MM.1S (cell line): Measurements from ENCODE around the gene ZNF443.
A peak's percentile ranks its signal among the peaks of the same experiment; 100 is the strongest.
"Not testable (repeated sequence)": the region's sequence is repeated elsewhere in the genome, so short reads cannot be mapped to it uniquely, and the experiment has no call there.

Experiments used
- DNase-seq: peaks from one replicate; pipeline ENCODE4 v3.0.0-alpha.2; 2015
- H2AFZ ChIP-seq: fragments of 300-600 bp; sonication (generic); 2 replicates; pipeline ENCODE4 v1.6.0; 2016; ENCODE audit warnings: antibody characterized with exemption, low read length
- H3F3A ChIP-seq: fragments of 300-600 bp; sonication (generic); 2 replicates; pipeline ENCODE4 v1.6.1; 2016; ENCODE audit warnings: mild to moderate bottlenecking, antibody characterized with exemption, low read length, moderate library complexity, mixed read lengths; ENCODE audit not compliant: insufficient read depth
- H3K27ac ChIP-seq: fragments of 300-600 bp; sonication (generic); 2 replicates; pipeline ENCODE4 v1.5.1; 2016; ENCODE audit warnings: mild to moderate bottlenecking, low read length
- H3K27me3 ChIP-seq: fragments of 300-600 bp; sonication (generic); replicated peaks from 2 replicates; pipeline ENCODE4 v1.6.0; 2016; ENCODE audit warnings: low read length; ENCODE audit not compliant: insufficient read depth
- H3K36me3 ChIP-seq: fragments of 300-600 bp; sonication (generic); replicated peaks from 2 replicates; pipeline ENCODE4 v1.6.1; 2016; ENCODE audit warnings: mild to moderate bottlenecking, low read length, mixed read lengths; ENCODE audit not compliant: insufficient read depth
- H3K4me1 ChIP-seq: fragments of 300-600 bp; sonication (generic); 2 replicates; pipeline ENCODE4 v1.6.1; 2016; ENCODE audit warnings: low read length, mixed read lengths
- H3K4me2 ChIP-seq: fragments of 300-600 bp; sonication (generic); 2 replicates; pipeline ENCODE4 v1.6.0; 2016; ENCODE audit warnings: low read depth, low read length
- H3K4me3 ChIP-seq: fragments of 300-600 bp; sonication (generic); 2 replicates; pipeline ENCODE4 v1.5.1; 2016; ENCODE audit warnings: low read length, mixed read lengths
- H3K79me2 ChIP-seq: fragments of 300-600 bp; sonication (generic); 2 replicates; pipeline ENCODE4 v1.6.1; 2016; ENCODE audit warnings: mixed run types, low read length, mixed read lengths
- H3K9ac ChIP-seq: fragments of 300-600 bp; sonication (generic); 2 replicates; pipeline ENCODE4 v1.6.1; 2016; ENCODE audit warnings: low read length, mixed read lengths
- H3K9me2 ChIP-seq: fragments of 300-600 bp; sonication (generic); replicated peaks from 2 replicates; pipeline ENCODE4 v1.6.1; 2016; ENCODE audit warnings: mild to moderate bottlenecking, low read length, mixed read lengths; ENCODE audit not compliant: insufficient read depth
- H3K9me3 ChIP-seq: fragments of 300-600 bp; sonication (generic); replicated peaks from 2 replicates; pipeline ENCODE4 v1.6.1; 2016; ENCODE audit warnings: mild to moderate bottlenecking, low read length, mixed read lengths; ENCODE audit not compliant: insufficient read depth
- H4K20me1 ChIP-seq: fragments of 300-600 bp; sonication (generic); 2 replicates; pipeline ENCODE4 v1.6.1; 2016; ENCODE audit warnings: mild to moderate bottlenecking, low read length, moderate library complexity, mixed read lengths; ENCODE audit not compliant: insufficient read depth
- EZH2 ChIP-seq: fragments of 300-600 bp; sonication (generic); optimal IDR thresholded peaks from 2 replicates; pipeline ENCODE3; 2017; ENCODE audit warnings: low read depth, mild to moderate bottlenecking, antibody characterized with exemption, low read length, mixed read lengths
- EZH2phosphoT487 ChIP-seq: fragments of 300-600 bp; sonication (generic); IDR thresholded peaks from 2 replicates; pipeline ENCODE4 v1.6.1; 2018; ENCODE audit warnings: antibody characterized with exemption, low read length
- TF ChIP-seq, protein P1 (sequence below): fragments of 300-600 bp; sonication (generic); IDR thresholded peaks from 2 replicates; pipeline ENCODE4 v1.5.1; 2016; ENCODE audit warnings: antibody characterized with exemption, low read length, mixed read lengths

Gene ZNF443

DNA sequence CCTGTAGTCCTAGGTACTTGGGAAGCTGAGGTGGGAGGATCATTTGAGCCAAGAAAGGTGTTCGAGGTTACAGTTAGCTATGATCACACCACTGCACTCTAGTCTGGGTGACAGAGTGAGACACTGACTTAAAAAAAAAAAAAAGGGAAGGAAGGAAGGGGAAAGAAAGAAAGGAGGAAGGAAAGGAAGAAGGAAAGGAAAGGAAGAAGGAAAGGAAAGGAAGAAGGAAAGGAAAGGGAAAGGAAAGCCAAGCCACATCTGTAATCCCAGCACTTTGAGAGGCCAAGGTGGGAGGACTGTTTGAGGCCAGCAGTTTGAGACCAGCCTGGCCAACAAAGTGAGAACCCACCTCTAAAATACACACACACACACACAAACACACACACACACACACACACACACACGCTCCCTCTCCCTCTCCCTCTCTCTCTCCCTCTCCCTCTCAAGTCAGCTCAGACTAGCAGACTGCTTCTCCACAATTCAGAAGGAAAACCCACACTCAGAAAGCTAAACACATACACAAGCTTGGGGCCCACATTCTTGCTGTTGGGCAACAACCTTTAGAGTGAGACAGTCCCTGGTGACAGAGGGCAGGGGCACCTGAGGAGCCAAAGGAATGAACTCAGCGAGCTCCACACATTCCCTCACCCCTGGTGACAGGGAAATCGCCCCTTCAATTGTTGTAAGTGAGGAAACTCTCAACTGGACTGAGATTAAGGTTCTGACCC lies 41.1 kb upstream of the ZNF443 start:
- Histone ChIP-seq H3K9me2 (no peaks in the 10 kb centered on the region), H2AFZ (no peak overlapping the region), H4K20me1 (no peaks in the 10 kb centered on the region), H3K79me2 (peaks cover 68% of the 10 kb centered on the region), H3K27me3 (no peaks in the 10 kb centered on the region), H3K27ac (peak overlapping the region; percentile 98), H3K9ac (peak overlapping the region; percentile 79), H3F3A (peaks cover 54% of the 10 kb centered on the region), H3K9me3 (0 out of 2 replicates have a peak, but pooled peaks cover 5% of the 10 kb centered on the region), H3K36me3 (peaks cover 3% of the 10 kb centered on the region; the same call in 1 of the 2 replicates), H3K4me2 (peak overlapping the region; percentile 84), H3K4me3 (peak overlapping the region; percentile 50), H3K4me1 (peaks cover 57% of the 10 kb centered on the region)
- TF ChIP-seq EZH2phosphoT487 = no peak
- TF ChIP-seq, protein P1, sequence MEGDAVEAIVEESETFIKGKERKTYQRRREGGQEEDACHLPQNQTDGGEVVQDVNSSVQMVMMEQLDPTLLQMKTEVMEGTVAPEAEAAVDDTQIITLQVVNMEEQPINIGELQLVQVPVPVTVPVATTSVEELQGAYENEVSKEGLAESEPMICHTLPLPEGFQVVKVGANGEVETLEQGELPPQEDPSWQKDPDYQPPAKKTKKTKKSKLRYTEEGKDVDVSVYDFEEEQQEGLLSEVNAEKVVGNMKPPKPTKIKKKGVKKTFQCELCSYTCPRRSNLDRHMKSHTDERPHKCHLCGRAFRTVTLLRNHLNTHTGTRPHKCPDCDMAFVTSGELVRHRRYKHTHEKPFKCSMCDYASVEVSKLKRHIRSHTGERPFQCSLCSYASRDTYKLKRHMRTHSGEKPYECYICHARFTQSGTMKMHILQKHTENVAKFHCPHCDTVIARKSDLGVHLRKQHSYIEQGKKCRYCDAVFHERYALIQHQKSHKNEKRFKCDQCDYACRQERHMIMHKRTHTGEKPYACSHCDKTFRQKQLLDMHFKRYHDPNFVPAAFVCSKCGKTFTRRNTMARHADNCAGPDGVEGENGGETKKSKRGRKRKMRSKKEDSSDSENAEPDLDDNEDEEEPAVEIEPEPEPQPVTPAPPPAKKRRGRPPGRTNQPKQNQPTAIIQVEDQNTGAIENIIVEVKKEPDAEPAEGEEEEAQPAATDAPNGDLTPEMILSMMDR = no peak
- no peak for TF ChIP-seq EZH2
- no peak for DNase-seq

DNA sequence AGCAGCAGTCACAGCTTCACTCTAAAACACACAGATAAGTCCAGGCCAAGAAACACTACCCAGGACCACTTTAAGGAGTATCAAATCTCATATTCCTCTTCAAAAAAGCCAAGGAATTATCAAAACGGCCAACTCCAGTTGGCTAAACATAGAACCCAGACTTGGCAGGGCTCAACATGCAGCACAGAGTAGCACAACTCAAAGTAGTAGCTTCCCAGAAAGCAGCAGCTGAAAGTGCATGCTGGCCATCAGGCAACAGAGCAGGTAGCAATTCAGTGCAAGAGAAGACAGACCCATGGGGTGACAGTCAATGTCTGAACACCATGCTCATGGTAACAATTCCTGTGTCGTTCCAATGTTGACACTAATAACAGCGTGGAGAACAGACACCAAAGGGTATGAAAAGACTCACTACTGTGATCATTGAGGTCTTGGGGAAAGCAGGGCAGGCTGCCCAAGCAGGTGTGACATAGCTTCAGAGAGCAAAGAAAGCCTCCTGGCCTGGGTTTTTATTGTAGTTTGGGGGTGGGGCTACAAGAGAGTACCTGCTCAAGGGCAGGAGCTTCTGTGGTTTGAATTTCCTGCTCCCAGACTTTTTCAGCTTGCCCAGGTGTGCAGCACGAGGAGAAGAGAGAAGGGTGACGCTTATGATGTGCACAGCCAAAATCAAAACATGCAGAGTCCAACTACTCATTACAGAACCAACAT lies 37.6 kb upstream of the ZNF443 start:
- Histone ChIP-seq H3K27ac (peak overlapping the region; percentile 94), H3K4me2 (peak overlapping the region; percentile 61), H4K20me1 (no peaks in the 10 kb centered on the region), H3K36me3 (peaks cover 8% of the 10 kb centered on the region; the same call in 1 of the 2 replicates), H3K27me3 (no peaks in the 10 kb centered on the region), H3K4me1 (peaks cover 54% of the 10 kb centered on the region), H3F3A (peaks cover 48% of the 10 kb centered on the region), H3K9ac (peak overlapping the region; percentile 40), H3K9me3 (0 out of 2 replicates have a peak, but pooled peaks cover 7% of the 10 kb centered on the region), H3K9me2 (no peaks in the 10 kb centered on the region), H2AFZ (no peak overlapping the region), H3K4me3 (peak overlapping the region; percentile 13; the same call in 1 of the 2 replicates), H3K79me2 (peaks cover 91% of the 10 kb centered on the region)
- TF ChIP-seq, protein P1 = no peak
- TF ChIP-seq EZH2phosphoT487 = no peak
- no peak for TF ChIP-seq EZH2
- peak; percentile 94 for DNase-seq

DNA sequence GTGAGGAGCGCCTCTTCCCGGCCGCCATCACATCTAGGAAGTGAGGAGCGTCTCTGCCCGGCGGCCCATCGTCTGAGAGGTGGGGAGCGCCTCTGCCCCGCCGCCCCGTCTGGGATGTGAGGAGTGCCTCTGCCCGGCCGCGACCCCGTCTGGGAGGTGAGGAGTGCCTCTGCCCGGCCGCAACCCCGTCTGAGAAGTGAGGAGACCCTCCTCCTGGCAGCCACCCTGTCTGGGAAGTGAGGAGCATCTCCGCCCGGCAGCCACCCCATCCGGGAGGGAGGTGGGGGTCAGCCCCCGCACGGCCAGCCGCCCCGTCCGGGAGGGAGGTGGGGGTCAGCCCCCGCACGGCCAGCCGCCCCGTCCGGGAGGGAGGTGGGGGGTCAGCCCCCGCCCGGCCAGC lies 26.8 kb upstream of the ZNF443 start:
- H3K9me3 ChIP-seq = not testable (repeated sequence)

DNA sequence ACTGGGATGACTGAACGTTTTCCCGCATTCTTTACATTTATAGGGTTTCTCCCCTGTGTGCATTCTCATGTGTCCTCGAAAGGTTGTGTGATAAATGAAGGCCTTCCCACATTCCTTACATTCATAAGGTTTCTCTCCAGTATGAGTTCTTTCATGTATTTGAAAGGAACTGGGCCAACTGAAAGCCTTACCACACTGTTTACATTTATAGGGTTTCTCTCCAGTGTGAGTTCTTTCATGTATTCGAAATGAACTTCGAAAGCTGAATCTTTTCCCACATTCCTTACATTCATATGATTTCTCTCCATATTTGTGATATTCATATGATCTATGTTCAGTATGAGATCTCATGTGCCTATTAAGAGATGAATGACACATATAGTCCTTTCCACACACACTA lies 24.4 kb upstream of the ZNF443 start:
- Histone ChIP-seq H3K9ac (no peak overlapping the region), H3K9me3 (no peaks in the 10 kb centered on the region; the same call in 1 of the 2 replicates), H3K27ac (no peak overlapping the region), H3K9me2 (no peaks in the 10 kb centered on the region), H2AFZ (no peak overlapping the region), H3K27me3 (no peaks in the 10 kb centered on the region), H3K4me3 (no peak overlapping the region), H3K4me2 (no peak overlapping the region), H3K4me1 (no peaks in the 10 kb centered on the region), H3F3A (no peaks in the 10 kb centered on the region), H3K79me2 (peaks cover 26% of the 10 kb centered on the region), H3K36me3 (peaks cover 41% of the 10 kb centered on the region), H4K20me1 (no peaks in the 10 kb centered on the region)
- DNase-seq = no peak
- TF ChIP-seq, protein P1 = no peak
- TF ChIP-seq EZH2phosphoT487 (no peak), EZH2 (no peak)

More for the DNA sequence above, 26.8 kb upstream of the ZNF443 start:
- H3K9ac ChIP-seq, H3K4me3 ChIP-seq, H3K27ac ChIP-seq, DNase-seq, H3F3A ChIP-seq, H3K27me3 ChIP-seq, H3K4me1 ChIP-seq, H3K9me2 ChIP-seq, H2AFZ ChIP-seq, H3K4me2 ChIP-seq, H4K20me1 ChIP-seq: not testable (repeated sequence)
- Histone ChIP-seq H3K36me3 (peaks cover 47% of the 10 kb centered on the region), H3K79me2 (peaks cover 50% of the 10 kb centered on the region)
